Endothelial cell of umbilical vein (primary cell): ENCODE data around the gene CPEB2. TPM values are rescaled to one million over a fixed set of nuclear protein-coding genes. Genes with fewer than 3 reads are reported as not detected.

Experiments used
- BruUV-seq: library from RNA; stranded (reverse); fragments of 400-500 nt; replicated peaks from 2 replicates; lab custom pipeline; 2021; lab: Mats Ljungman, UMichigan
- CTCF ChIA-PET: fragments of 300-600, 350-600 bp; sonication (Branson Sonifier 250); formaldehyde crosslinking; loops from one replicate; lab custom pipeline; 2021; ENCODE audit warnings: antibody characterized with exemption, inconsistent platforms; lab: Charles Lee
- POLR2A ChIA-PET: fragments of 300-600, 350-600 bp; sonication (Branson Sonifier 250); formaldehyde crosslinking; loops from one replicate; lab custom pipeline; 2021; ENCODE audit warnings: antibody characterized with exemption, inconsistent platforms; lab: Charles Lee
- DNase-seq: peaks from one replicate; pipeline ENCODE4 v3.0.0-alpha.2; 2011; ENCODE audit warnings: low read depth, low spot score
- FAIRE-seq: peaks from 2 replicates; lab custom pipeline; 2011; peaks lifted over from hg19 to GRCh38; lab: Jason Lieb, UNC
- H2AFZ ChIP-seq: 2 replicates; pipeline ENCODE4 v1.6.0; 2012; ENCODE audit warnings: low read depth, low read length, control low read depth, inconsistent platforms
- H3K27ac ChIP-seq: 2 replicates; pipeline ENCODE4 v1.5.1; 2011; ENCODE audit warnings: low read depth, mild to moderate bottlenecking, control low read depth, low read length, moderate library complexity; ENCODE audit not compliant: insufficient read depth
- H3K27me3 ChIP-seq, 2 experiments: 2 replicates each; pipeline versions ENCODE4 v1.6.0 to v1.6.1; 2011; ENCODE audit warnings: low read length in 2 of 2, mixed read lengths in 1 of 2; ENCODE audit not compliant: control insufficient read depth in 2 of 2, insufficient read depth in 2 of 2
- H3K36me3 ChIP-seq, 2 experiments: 2 replicates in 1 of 2; 3 replicates in 1 of 2; pipeline ENCODE4 v1.5.1; 2011; ENCODE audit warnings: low read length in 2 of 2, mild to moderate bottlenecking in 1 of 2, moderate library complexity in 1 of 2; ENCODE audit not compliant: control insufficient read depth in 2 of 2, insufficient read depth in 2 of 2; ENCODE audit errors: extremely low read depth in 1 of 2
- H3K4me1 ChIP-seq: 3 replicates; pipeline ENCODE4 v1.5.1; 2011; ENCODE audit warnings: mild to moderate bottlenecking, low read length; ENCODE audit not compliant: control insufficient read depth, insufficient read depth; ENCODE audit errors: extremely low read depth
- H3K4me2 ChIP-seq: 2 replicates; pipeline ENCODE4 v1.6.1; 2011; ENCODE audit warnings: low read length, control low read depth, mixed read lengths; ENCODE audit not compliant: insufficient read depth
- H3K4me3 ChIP-seq, 3 experiments: fragments of 200-600 bp in 1 of 3; sonication (generic), shearing (Covaris generic) in 1 of 3; replicated peaks in 1 of 3; 2 replicates each; pipeline ENCODE4 v1.5.1; 2011 to 2016; ENCODE audit warnings: control low read depth in 3 of 3, low read length in 3 of 3, mild to moderate bottlenecking in 2 of 3, inconsistent platforms in 1 of 3, low read depth in 1 of 3, moderate library complexity in 1 of 3; ENCODE audit not compliant: insufficient read depth in 1 of 3
- H3K79me2 ChIP-seq: 2 replicates; pipeline ENCODE4 v1.6.0; 2012; ENCODE audit warnings: low read length, inconsistent platforms; ENCODE audit not compliant: control insufficient read depth, insufficient read depth
- H3K9ac ChIP-seq: replicated peaks from 2 replicates; pipeline ENCODE3; 2011; ENCODE audit warnings: low read length, control low read depth; ENCODE audit not compliant: insufficient read depth; ENCODE audit errors: extremely low read depth
- H3K9me1 ChIP-seq: replicated peaks from 3 replicates; pipeline ENCODE4 v1.6.0; 2011; ENCODE audit warnings: mild to moderate bottlenecking, low read length; ENCODE audit not compliant: control insufficient read depth, insufficient read depth; ENCODE audit errors: extremely low read depth
- H3K9me3 ChIP-seq: replicated peaks from 2 replicates; pipeline ENCODE4 v1.5.1; 2012; ENCODE audit warnings: low read length, inconsistent platforms; ENCODE audit not compliant: control insufficient read depth, insufficient read depth
- H4K20me1 ChIP-seq: replicated peaks from 2 replicates; pipeline ENCODE3; 2011; ENCODE audit warnings: mild to moderate bottlenecking, low read length; ENCODE audit not compliant: control insufficient read depth, insufficient read depth; ENCODE audit errors: extremely low read depth
- CTCF ChIP-seq, 2 donors: IDR thresholded peaks; 1 replicate in 1 of 2; 2 replicates in 1 of 2; pipeline ENCODE4 v1.5.1; 2011; ENCODE audit warnings: low read length in 2 of 2, mild to moderate bottlenecking in 2 of 2, moderate library complexity in 2 of 2, control low read depth in 1 of 2, inconsistent platforms in 1 of 2, low read depth in 1 of 2; ENCODE audit not compliant: insufficient read depth in 1 of 2; ENCODE audit errors: extremely low read depth in 1 of 2
- EZH2 ChIP-seq: IDR thresholded peaks from 2 replicates; pipeline ENCODE4 v1.6.1; 2012; ENCODE audit warnings: borderline replicate concordance, low read depth, mild to moderate bottlenecking, moderate library complexity, low read length, inconsistent platforms; ENCODE audit not compliant: severe bottlenecking
- FOS ChIP-seq: IDR thresholded peaks from 2 replicates; pipeline ENCODE4 v1.6.1; 2011; ENCODE audit warnings: mild to moderate bottlenecking, low read length, moderate library complexity, borderline replicate concordance; ENCODE audit not compliant: insufficient read depth
- GATA2 ChIP-seq: IDR thresholded peaks from 2 replicates; pipeline ENCODE4 v1.7.0; 2011; ENCODE audit warnings: low read depth, mild to moderate bottlenecking, moderate library complexity, mixed read lengths, low read length; ENCODE audit not compliant: insufficient read length, insufficient read depth
- JUN ChIP-seq: IDR thresholded peaks from 2 replicates; pipeline ENCODE4 v1.6.1; 2011; ENCODE audit warnings: borderline replicate concordance, low read depth; ENCODE audit not compliant: insufficient read length, insufficient read depth
- MAX ChIP-seq: IDR thresholded peaks from 2 replicates; pipeline ENCODE4 v1.6.1; 2011; ENCODE audit not compliant: insufficient read depth, insufficient read length
- MYC ChIP-seq: IDR thresholded peaks from one replicate; pipeline ENCODE4 v1.6.1; 2011; ENCODE audit warnings: mild to moderate bottlenecking, low read depth, low read length
- POLR2A ChIP-seq: IDR thresholded peaks from 2 replicates; pipeline ENCODE4 v1.6.1; 2012; ENCODE audit warnings: low read depth, mild to moderate bottlenecking, control low read depth, low read length
- POLR2AphosphoS5 ChIP-seq: IDR thresholded peaks from 2 replicates; pipeline ENCODE4 v1.6.1; 2012; ENCODE audit warnings: low read depth, mild to moderate bottlenecking, control low read depth, low read length, moderate library complexity; ENCODE audit not compliant: insufficient read depth
- dilution Hi-C: fragments of 300-500 bp; cut with MboI; formaldehyde crosslinking; loops from one replicate; pipeline ENCODE4 v1.15.0; 2019; ENCODE audit warnings: low sequenced_read_pairs; ENCODE audit not compliant: extremely low pct_ligation_motif_present
- intact Hi-C: fragments of 100-400 bp; cut with micrococcal nuclease; formaldehyde crosslinking; loops from one replicate; pipeline ENCODE4 v1.10.0; 2022
- polyA plus RNA-seq, 4 experiments: library from polyadenylated mRNA; depleted of rRNA in 3 of 4; stranded (reverse) in 3 of 4; unstranded in 1 of 4; fragments of >200 nt; gene quantifications; 2 replicates each; pipeline versions ENCODE4 v1.2.1 to v1.2.3, GENCODE V29; 2011 to 2012; ENCODE audit warnings: missing spikeins in 1 of 4
- total RNA-seq: library from RNA; stranded (reverse); gene quantifications from 2 replicates; pipeline ENCODE4 v1.2.3, GENCODE V29; 2021

The CPEB2 gene
- total and polyA plus RNA-seq, 2 donors (not counting 3 experiments of a cell fraction or from before 2014, with no cell fraction given): 2.8 to 11.7 TPM

- Histone ChIP-seq H3K9me1 (no peaks in the 10 kb centered on the region), H3K36me3 (peaks cover 0 to 5% of the 10 kb centered on the region in 2 experiments), H2AFZ (no peak overlapping the region), H4K20me1 (no peaks in the 10 kb centered on the region), H3K4me1 (peaks cover 25% of the 10 kb centered on the region), H3K27ac (no peak overlapping the region), H3K27me3 (no peaks in the 10 kb centered on the region), H3K4me3 (no peak overlapping the region), H3K9ac (no peak overlapping the region), H3K9me3 (no peaks in the 10 kb centered on the region), H3K4me2 (no peak overlapping the region), H3K79me2 (peaks cover 4% of the 10 kb centered on the region)
- intact Hi-C loops: no loop called here
- BruUV-seq: no TSS peak
- TF ChIP-seq EZH2: no peak
- no peak for TF ChIP-seq MYC
- no peak for TF ChIP-seq MAX
- no peak for TF ChIP-seq FOS
- no peak for TF ChIP-seq POLR2A
- no peak for TF ChIP-seq JUN
- no peak for TF ChIP-seq POLR2AphosphoS5
- no peak for TF ChIP-seq CTCF (IDR thresholded peaks at IDR 0.05; ENCODE audit: extremely low read depth in 1 of 2, insufficient read depth in 1 of 2, low read depth in 1 of 2, low read length in 2 of 2)
- no peak for TF ChIP-seq GATA2
- FAIRE-seq (no peak), DNase-seq (no peak)
- dilution Hi-C loops: no loop called here
- POLR2A ChIA-PET: no interaction called here
- CTCF ChIA-PET: interaction anchor here (0.7 kb wide), 1 partner anchor 113 kb away, joined by 3 read pairs; no protein-coding TSS in a partner anchor
Observed at GRCh38 chr4:15037923-15038541, 35.8 kb downstream of the CPEB2 start.
